GM10266 (cell line): ENCODE data around the gene EIF1AX.
A peak's percentile ranks its signal among the peaks of the same experiment; 100 is the strongest.

Experiments
- DNase-seq: peaks from one replicate; pipeline ENCODE4 v3.0.0; 2012; ENCODE audit errors: extremely low spot score
- CTCF ChIP-seq: IDR thresholded peaks from 2 replicates; pipeline ENCODE4 v1.5.1; 2012; ENCODE audit warnings: mild to moderate bottlenecking, low read depth; ENCODE audit not compliant: control insufficient read depth, insufficient read depth; ENCODE audit errors: missing control alignments

The EIF1AX gene

DNA sequence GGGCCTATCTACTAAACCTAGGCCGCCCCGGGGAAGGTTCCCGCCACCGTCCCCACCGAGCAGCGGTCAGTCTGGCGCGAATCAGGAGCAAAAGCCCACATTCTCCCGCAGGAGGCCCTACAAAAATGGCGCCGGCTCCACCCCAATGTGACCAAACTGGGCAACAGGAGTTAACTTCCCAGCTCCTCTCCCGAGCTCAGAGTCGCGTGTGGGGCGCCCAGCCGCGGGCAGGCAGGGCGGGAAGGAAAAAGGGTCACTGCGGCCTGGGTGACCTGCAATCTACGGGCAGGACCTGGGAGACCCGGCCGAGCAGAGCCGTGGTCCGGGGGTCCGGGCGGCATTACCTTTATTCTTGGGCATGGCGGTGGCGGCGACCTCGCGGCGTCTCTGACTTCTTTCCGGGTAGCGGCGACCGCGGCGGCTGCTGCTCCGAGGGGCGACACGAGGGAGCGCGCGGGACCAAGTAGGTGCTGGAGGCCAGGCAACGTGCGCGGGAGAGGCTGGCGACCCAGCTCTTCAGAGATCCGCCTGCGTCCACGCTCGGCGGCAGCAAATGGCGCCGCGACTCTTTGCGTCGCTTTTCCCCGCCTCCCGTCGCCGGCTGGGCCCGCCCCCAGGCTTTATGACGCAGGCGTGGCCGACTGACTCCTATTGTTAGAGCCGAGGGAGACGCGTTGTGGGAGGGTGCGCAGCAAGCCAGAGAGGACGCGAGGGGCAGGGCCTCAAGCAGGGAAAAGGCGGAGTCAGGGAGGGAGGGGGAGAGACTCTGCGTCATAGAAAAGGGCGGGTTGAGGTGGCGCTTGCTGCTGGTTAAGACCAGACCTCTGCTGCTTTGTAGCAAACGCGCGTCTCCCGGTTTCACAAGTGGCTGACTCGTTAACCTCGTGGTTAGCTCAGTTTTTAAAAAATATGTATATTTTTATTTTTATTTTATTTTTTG lies at the start of gene EIF1AX:
TSS of gene EIF1AX (minus strand) at position 558 of the 940 bp plus-strand sequence. CDS start at position 360, 198 bp downstream.
- peak; percentile 76 for DNase-seq
- TF ChIP-seq CTCF = no peak

GRCh38 chrX:20189171-20189570 lies 47.5 kb upstream of the EIF1AX start:
- no peak for DNase-seq
- TF ChIP-seq CTCF = no peak

GRCh38 chrX:20181598-20182329 lies 40.1 kb upstream of the EIF1AX start:
- DNase-seq = no peak
- TF ChIP-seq CTCF = no peak

- TF ChIP-seq CTCF = no peak
- DNase-seq = no peak
Measured at GRCh38 chrX:20177093-20177492, 35.5 kb upstream of the EIF1AX start.

GRCh38 chrX:20173856-20174255 lies 32.2 kb upstream of the EIF1AX start:
- no peak for TF ChIP-seq CTCF
- DNase-seq = no peak

GRCh38 chrX:20173313-20173712 lies 31.7 kb upstream of the EIF1AX start:
- TF ChIP-seq CTCF = no peak
- DNase-seq = no peak
